CD4-positive, alpha-beta T cell (primary cell): Measurements from ENCODE around the gene SLC34A2. TPM values are rescaled to one million over a fixed set of nuclear protein-coding genes. Genes with fewer than 3 reads are reported as not detected.

Experiments
- ATAC-seq: fragments of 200-7000 bp; cut with Tn5 transposase; one replicate; pipeline ENCODE4 v1.10.0; 2022; ENCODE audit warnings: mild to moderate bottlenecking; ENCODE audit not compliant: poor library complexity
- CTCF ChIA-PET: fragments of 350-600 bp; sonication (Branson Sonifier 250); formaldehyde crosslinking; loops from one replicate; lab custom pipeline; 2021; ENCODE audit warnings: antibody characterized with exemption, inconsistent platforms; lab: Charles Lee
- POLR2A ChIA-PET: fragments of 350-600 bp; sonication (Branson Sonifier 250); formaldehyde crosslinking; loops from one replicate; lab custom pipeline; 2021; ENCODE audit warnings: antibody characterized with exemption, inconsistent platforms; lab: Charles Lee
- DNase-seq, 14 experiments: peaks; one replicate each; pipeline ENCODE4 v3.0.0-alpha.2; 2013 to 2020; ENCODE audit warnings: mixed read lengths in 2 of 14
- H3K27ac ChIP-seq, 2 donors: one replicate each; pipeline versions ENCODE4 v1.5.1 to v1.7.0; 2013; ENCODE audit warnings: low read length in 2 of 2, low read depth in 1 of 2, mild to moderate bottlenecking in 1 of 2
- H3K27me3 ChIP-seq, 2 experiments: 1 replicate in 1 of 2; 2 replicates in 1 of 2; pipeline versions ENCODE4 v1.6.1 to v1.7.0; 2013; ENCODE audit warnings: low read length in 2 of 2, control low read depth in 1 of 2, mild to moderate bottlenecking in 1 of 2, moderate library complexity in 1 of 2; ENCODE audit not compliant: insufficient read depth in 2 of 2, control insufficient read depth in 1 of 2
- H3K36me3 ChIP-seq: one replicate; pipeline ENCODE4 v1.6.1; 2013; ENCODE audit warnings: low read length, control low read depth; ENCODE audit not compliant: insufficient read depth
- H3K4me1 ChIP-seq: one replicate; pipeline ENCODE4 v1.6.1; 2013; ENCODE audit warnings: low read length, control low read depth; ENCODE audit not compliant: insufficient read depth
- H3K4me3 ChIP-seq: one replicate; pipeline ENCODE4 v1.5.1; 2013; ENCODE audit warnings: mild to moderate bottlenecking, low read length, moderate library complexity
- H3K9me3 ChIP-seq, 2 experiments: 1 replicate in 1 of 2; 2 replicates in 1 of 2; pipeline versions ENCODE4 v1.6.1 to v1.7.0; 2013; ENCODE audit warnings: low read length in 2 of 2, mild to moderate bottlenecking in 2 of 2, control low read depth in 1 of 2, moderate library complexity in 1 of 2; ENCODE audit not compliant: control insufficient read depth in 1 of 2, insufficient read depth in 1 of 2
- H3K27ac Mint-ChIP-seq: one replicate; pipeline ENCODE4 v1.8.0; 2020; ENCODE audit warnings: mixed read lengths
- H3K27me3 Mint-ChIP-seq: one replicate; pipeline ENCODE4 v1.8.0; 2021; ENCODE audit warnings: mixed read lengths
- H3K36me3 Mint-ChIP-seq: one replicate; pipeline ENCODE4 v1.8.0; 2021; ENCODE audit warnings: low read depth, mixed read lengths
- H3K4me1 Mint-ChIP-seq: one replicate; pipeline ENCODE4 v1.8.0; 2021; ENCODE audit warnings: low read depth, mixed read lengths
- H3K4me3 Mint-ChIP-seq: one replicate; pipeline ENCODE4 v1.8.0; 2020; ENCODE audit warnings: mild to moderate bottlenecking, mixed read lengths
- H3K9me3 Mint-ChIP-seq: one replicate; pipeline ENCODE4 v1.8.0; 2020; ENCODE audit warnings: mixed read lengths
- intact Hi-C, 2 experiments: fragments of 100-400 bp; cut with DNase I in 1 of 2; cut with micrococcal nuclease in 1 of 2; formaldehyde crosslinking; loops; one replicate each; pipeline versions ENCODE4 v1.15.1 to v1.9.0; 2023 to 2025; cut with DNase I, micrococcal nuclease
- total RNA-seq, 174 experiments: library from RNA in 2 of 174; stranded (reverse) in 2 of 174; gene quantifications; one replicate each; pipeline ENCODE4 v1.2.3 and lab custom pipeline; 2021 to 2026
- TF ChIP-seq, protein P1 (sequence below): fragments of 200-600 bp; IDR thresholded peaks from one replicate; pipeline ENCODE4 v1.8.0; 2022; ENCODE audit warnings: antibody characterized with exemption, mild to moderate bottlenecking

Gene SLC34A2
- total RNA-seq, 2 experiments from 2014 or later: not detected

- Histone ChIP-seq H3K4me1 (no peaks in the 10 kb centered on the region), H3K9me3 (peaks cover 0 to 15% of the 10 kb centered on the region in 2 experiments), H3K4me3 (no peak overlapping the region), H3K27ac (no peak overlapping the region), H3K27me3 (no peaks in the 10 kb centered on the region), H3K36me3 (no peaks in the 10 kb centered on the region)
- intact Hi-C loops: no loop called here
- no peaks in the 10 kb centered on the region for H3K4me1 Mint-ChIP-seq
- H3K9me3 Mint-ChIP-seq: no peaks in the 10 kb centered on the region
- TF ChIP-seq, protein P1, sequence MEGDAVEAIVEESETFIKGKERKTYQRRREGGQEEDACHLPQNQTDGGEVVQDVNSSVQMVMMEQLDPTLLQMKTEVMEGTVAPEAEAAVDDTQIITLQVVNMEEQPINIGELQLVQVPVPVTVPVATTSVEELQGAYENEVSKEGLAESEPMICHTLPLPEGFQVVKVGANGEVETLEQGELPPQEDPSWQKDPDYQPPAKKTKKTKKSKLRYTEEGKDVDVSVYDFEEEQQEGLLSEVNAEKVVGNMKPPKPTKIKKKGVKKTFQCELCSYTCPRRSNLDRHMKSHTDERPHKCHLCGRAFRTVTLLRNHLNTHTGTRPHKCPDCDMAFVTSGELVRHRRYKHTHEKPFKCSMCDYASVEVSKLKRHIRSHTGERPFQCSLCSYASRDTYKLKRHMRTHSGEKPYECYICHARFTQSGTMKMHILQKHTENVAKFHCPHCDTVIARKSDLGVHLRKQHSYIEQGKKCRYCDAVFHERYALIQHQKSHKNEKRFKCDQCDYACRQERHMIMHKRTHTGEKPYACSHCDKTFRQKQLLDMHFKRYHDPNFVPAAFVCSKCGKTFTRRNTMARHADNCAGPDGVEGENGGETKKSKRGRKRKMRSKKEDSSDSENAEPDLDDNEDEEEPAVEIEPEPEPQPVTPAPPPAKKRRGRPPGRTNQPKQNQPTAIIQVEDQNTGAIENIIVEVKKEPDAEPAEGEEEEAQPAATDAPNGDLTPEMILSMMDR: no peak
- no peak for DNase-seq
- H3K27me3 Mint-ChIP-seq: no peaks in the 10 kb centered on the region
- H3K36me3 Mint-ChIP-seq: no peaks in the 10 kb centered on the region
- no peak for ATAC-seq
- CTCF ChIA-PET: interaction anchor here (0.6 kb wide), 1 partner anchor 650 kb away, joined by 3 read pairs; no protein-coding TSS in a partner anchor
- no peak overlapping the region for H3K4me3 Mint-ChIP-seq
- no peak overlapping the region for H3K27ac Mint-ChIP-seq
- POLR2A ChIA-PET: no interaction called here
These were observed 21.5 kb downstream of the SLC34A2 start for GRCh38 chr4:25677157-25677556.

DNA sequence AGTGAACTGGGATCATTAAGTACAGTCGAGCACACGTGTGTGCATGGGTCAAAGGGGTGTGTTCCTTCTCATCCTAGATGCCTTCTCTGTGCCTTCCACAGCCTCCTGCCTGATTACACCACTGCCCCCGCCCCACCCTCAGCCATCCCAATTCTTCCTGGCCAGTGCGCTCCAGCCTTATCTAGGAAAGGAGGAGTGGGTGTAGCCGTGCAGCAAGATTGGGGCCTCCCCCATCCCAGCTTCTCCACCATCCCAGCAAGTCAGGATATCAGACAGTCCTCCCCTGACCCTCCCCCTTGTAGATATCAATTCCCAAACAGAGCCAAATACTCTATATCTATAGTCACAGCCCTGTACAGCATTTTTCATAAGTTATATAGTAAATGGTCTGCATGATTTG is 22.3 kb downstream of the SLC34A2 start:
- Mint-ChIP-seq H3K4me1 (no peaks in the 10 kb centered on the region), H3K36me3 (no peaks in the 10 kb centered on the region), H3K27me3 (no peaks in the 10 kb centered on the region), H3K4me3 (no peak overlapping the region), H3K27ac (no peak overlapping the region), H3K9me3 (no peaks in the 10 kb centered on the region)
- intact Hi-C loops: no loop called here
- Histone ChIP-seq H3K36me3 (no peaks in the 10 kb centered on the region), H3K9me3 (peaks cover 0 to 15% of the 10 kb centered on the region in 2 experiments), H3K4me1 (no peaks in the 10 kb centered on the region), H3K4me3 (no peak overlapping the region), H3K27me3 (no peaks in the 10 kb centered on the region), H3K27ac (no peak overlapping the region)
- TF ChIP-seq, protein P1: no peak
- CTCF ChIA-PET: no interaction called here
- DNase-seq: no peak
- no peak for ATAC-seq
- POLR2A ChIA-PET: no interaction called here

DNA sequence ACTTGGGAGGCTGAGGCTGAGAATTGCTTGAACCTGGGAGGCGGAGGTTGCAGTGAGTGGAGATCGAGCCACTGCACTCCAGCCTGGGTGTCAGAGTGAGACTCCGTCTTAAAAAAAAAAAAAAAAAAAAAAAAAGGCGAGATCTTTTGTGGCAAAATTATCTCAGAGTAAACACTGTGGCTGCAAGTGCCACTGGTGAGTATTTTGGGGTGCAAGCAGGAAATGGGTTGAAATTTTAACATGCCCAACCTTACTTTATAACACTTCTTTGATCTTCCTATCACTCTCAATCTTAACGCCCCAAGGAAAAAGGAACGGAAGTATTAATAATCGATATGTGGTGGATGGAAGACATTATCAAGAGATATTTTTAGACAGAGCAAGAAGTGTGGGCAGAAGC is 32.1 kb downstream of the SLC34A2 start:
- TF ChIP-seq, protein P1: no peak
- no peak overlapping the region for H3K4me3 Mint-ChIP-seq
- peak in 1 of 14 experiments; percentile 56 for DNase-seq
- H3K9me3 Mint-ChIP-seq: peaks cover 6% of the 10 kb centered on the region
- no peaks in the 10 kb centered on the region for H3K4me1 Mint-ChIP-seq
- no peaks in the 10 kb centered on the region for H3K27me3 Mint-ChIP-seq
- no peaks in the 10 kb centered on the region for H3K36me3 ChIP-seq
- peaks cover 0 to 14% of the 10 kb centered on the region in 2 experiments for H3K9me3 ChIP-seq
- no peaks in the 10 kb centered on the region for H3K4me1 ChIP-seq
- peaks cover 0 to 2% of the 10 kb centered on the region in 2 experiments for H3K27me3 ChIP-seq
- intact Hi-C loops: no loop called here
- POLR2A ChIA-PET: no interaction called here
- no peaks in the 10 kb centered on the region for H3K36me3 Mint-ChIP-seq
- H3K4me3 ChIP-seq: no peak overlapping the region
- H3K27ac ChIP-seq: no peak overlapping the region
- no peak for ATAC-seq
- CTCF ChIA-PET: no interaction called here
- no peak overlapping the region for H3K27ac Mint-ChIP-seq
